ENCODE data around the gene SLC22A16.

DNA sequence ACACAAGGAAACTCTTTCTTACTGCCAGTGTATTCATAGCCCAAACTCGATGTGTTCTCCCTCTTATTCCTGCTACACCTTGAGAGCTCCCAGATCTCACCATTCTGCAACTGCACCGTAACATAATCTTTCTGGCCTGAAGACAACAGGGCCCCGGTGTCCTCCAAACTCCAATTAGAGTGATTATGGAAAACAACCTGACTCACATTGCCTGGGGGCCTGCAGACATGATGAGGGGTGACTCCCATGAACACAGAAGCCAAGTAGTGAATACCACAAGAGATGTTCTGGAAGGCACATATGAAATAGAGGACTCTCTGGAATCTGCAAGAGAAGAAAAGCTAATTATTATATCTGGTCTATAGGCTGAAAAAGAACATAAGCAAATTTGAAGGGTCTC, 19.7 kb downstream of the SLC22A16 start:
- TF ChIP-seq, protein P1, sequence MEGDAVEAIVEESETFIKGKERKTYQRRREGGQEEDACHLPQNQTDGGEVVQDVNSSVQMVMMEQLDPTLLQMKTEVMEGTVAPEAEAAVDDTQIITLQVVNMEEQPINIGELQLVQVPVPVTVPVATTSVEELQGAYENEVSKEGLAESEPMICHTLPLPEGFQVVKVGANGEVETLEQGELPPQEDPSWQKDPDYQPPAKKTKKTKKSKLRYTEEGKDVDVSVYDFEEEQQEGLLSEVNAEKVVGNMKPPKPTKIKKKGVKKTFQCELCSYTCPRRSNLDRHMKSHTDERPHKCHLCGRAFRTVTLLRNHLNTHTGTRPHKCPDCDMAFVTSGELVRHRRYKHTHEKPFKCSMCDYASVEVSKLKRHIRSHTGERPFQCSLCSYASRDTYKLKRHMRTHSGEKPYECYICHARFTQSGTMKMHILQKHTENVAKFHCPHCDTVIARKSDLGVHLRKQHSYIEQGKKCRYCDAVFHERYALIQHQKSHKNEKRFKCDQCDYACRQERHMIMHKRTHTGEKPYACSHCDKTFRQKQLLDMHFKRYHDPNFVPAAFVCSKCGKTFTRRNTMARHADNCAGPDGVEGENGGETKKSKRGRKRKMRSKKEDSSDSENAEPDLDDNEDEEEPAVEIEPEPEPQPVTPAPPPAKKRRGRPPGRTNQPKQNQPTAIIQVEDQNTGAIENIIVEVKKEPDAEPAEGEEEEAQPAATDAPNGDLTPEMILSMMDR (IDR thresholded peaks at IDR 0.05; ENCODE audit: low read length) = no peak
- TF ChIP-seq EZH2phosphoT487 (IDR thresholded peaks at IDR 0.05; ENCODE audit: low read length) (no peak), EZH2 (optimal IDR thresholded peaks at IDR 0.05; ENCODE audit: low read depth, low read length) (no peak)
